Nasal cavity respiratory epithelium epithelial cell of viscerocranial mucosa (primary cell): ENCODE results near the gene SHC4. TPM values are rescaled to one million over a fixed set of nuclear protein-coding genes. Genes with fewer than 3 reads are reported as not detected.

ENCODE experiments used
- total RNA-seq: library from RNA; depleted of rRNA; stranded (reverse); fragments of >200 nt; gene quantifications from 2 replicates; pipeline ENCODE4 v1.2.3, GENCODE V29; 2014

Gene SHC4
- total RNA-seq: under 0.01 and 0.50 TPM in 2 replicates

GRCh38 chr15:48963524-48964113, at the start of gene SHC4:
SHC4 (minus strand) TSS chr15:48963919; CDS start chr15:48963015, 904 bp downstream.

GRCh38 chr15:48877630-48878595, 85.8 kb downstream of the SHC4 start, which contains the start of gene EID1:
EID1 (plus strand) TSS chr15:48878134; CDS start chr15:48878177, 43 bp downstream.

GRCh38 chr15:48810414-48811324, 153.1 kb downstream of the SHC4 start, which contains the start of gene CEP152:
CEP152 (minus strand) TSS chr15:48811069; CDS start chr15:48805649, 5,420 bp downstream.

Other genes starting within 250 kb of the SHC4 start
- gene CEP152, start 152.8 kb downstream of the SHC4 start, total RNA-seq: 7.1 and 8.5 TPM in 2 replicates
- 70.7 and 73.7 TPM in 2 replicates for gene EID1, start 85.8 kb downstream of the SHC4 start, total RNA-seq
- 18.5 and 20.4 TPM in 2 replicates for gene SECISBP2L, start 82.5 kb upstream of the SHC4 start, total RNA-seq
- gene COPS2, start 191.7 kb upstream of the SHC4 start, total RNA-seq: 37.9 and 65.0 TPM in 2 replicates
- gene GALK2, start 206.3 kb upstream of the SHC4 start, total RNA-seq: 37.7 and 83.7 TPM in 2 replicates